Tibial artery (tissue), 4 donors: ENCODE measurements around the gene CFAP74.

Experiments
- DNase-seq, 2 donors: peaks; one replicate each; pipeline ENCODE4 v3.0.0-alpha.2; 2019
- H3K27ac ChIP-seq, 2 donors: fragments of 200-600 bp; sonication (generic) in 1 of 2; 1 replicate in 1 of 2; 2 replicates in 1 of 2; pipeline ENCODE4 v1.5.1; 2018 to 2019; ENCODE audit warnings: mild to moderate bottlenecking in 1 of 2
- H3K27me3 ChIP-seq, 2 donors: fragments of 200-600 bp; sonication (generic) in 1 of 2; one replicate each; pipeline versions ENCODE4 v1.5.1 to v1.6.0; 2016 to 2019
- H3K36me3 ChIP-seq, 3 donors: fragments of 200-600 bp; sonication (generic) in 2 of 3; one replicate each; pipeline ENCODE4 v1.5.1; 2016 to 2019; ENCODE audit warnings: mild to moderate bottlenecking in 2 of 3
- H3K4me1 ChIP-seq, 4 donors: fragments of 200-600 bp; sonication (generic) in 2 of 4; 1 replicate in 3 of 4; 2 replicates in 1 of 4; pipeline ENCODE4 v1.5.1; 2016 to 2019
- H3K4me3 ChIP-seq, 2 donors: fragments of 200-600 bp; sonication (generic) in 1 of 2; 1 replicate in 1 of 2; 2 replicates in 1 of 2; pipeline ENCODE4 v1.5.1; 2018 to 2019; ENCODE audit warnings: mild to moderate bottlenecking in 2 of 2
- H3K9me3 ChIP-seq, 3 donors: fragments of 200-600 bp; sonication (generic) in 1 of 3; one replicate each; pipeline ENCODE4 v1.5.1; 2016 to 2019
- CTCF ChIP-seq, 2 experiments: fragments of 200-600 bp in 1 of 2; fragments of 450-650 bp in 1 of 2; IDR thresholded peaks; one replicate each; pipeline ENCODE4 v1.5.1; 2017 to 2019; ENCODE audit warnings: antibody characterized with exemption in 2 of 2, mild to moderate bottlenecking in 1 of 2, moderate library complexity in 1 of 2
- intact Hi-C: fragments of 100-400 bp; cut with DNase I; formaldehyde crosslinking; loops from one replicate; pipeline ENCODE4 v1.15.0; 2023; ENCODE audit warnings: low total_unique reads

The CFAP74 gene

GRCh38 chr1:1924386-1924785, 79.2 kb downstream of the CFAP74 start:
- TF ChIP-seq CTCF (IDR thresholded peaks at IDR 0.05) = no peak
- H3K4me3 ChIP-seq = no peak overlapping the region
- peaks cover 0 to 5% (median 3%) of the 10 kb centered on the region in 4 donors for H3K4me1 ChIP-seq
- peaks cover 0 to 17% of the 10 kb centered on the region in 2 donors for H3K27me3 ChIP-seq
- DNase-seq = no peak
- H3K36me3 ChIP-seq = no peaks in the 10 kb centered on the region
- H3K27ac ChIP-seq = no peak overlapping the region
- intact Hi-C loops = no loop called here
- H3K9me3 ChIP-seq = no peaks in the 10 kb centered on the region

DNA sequence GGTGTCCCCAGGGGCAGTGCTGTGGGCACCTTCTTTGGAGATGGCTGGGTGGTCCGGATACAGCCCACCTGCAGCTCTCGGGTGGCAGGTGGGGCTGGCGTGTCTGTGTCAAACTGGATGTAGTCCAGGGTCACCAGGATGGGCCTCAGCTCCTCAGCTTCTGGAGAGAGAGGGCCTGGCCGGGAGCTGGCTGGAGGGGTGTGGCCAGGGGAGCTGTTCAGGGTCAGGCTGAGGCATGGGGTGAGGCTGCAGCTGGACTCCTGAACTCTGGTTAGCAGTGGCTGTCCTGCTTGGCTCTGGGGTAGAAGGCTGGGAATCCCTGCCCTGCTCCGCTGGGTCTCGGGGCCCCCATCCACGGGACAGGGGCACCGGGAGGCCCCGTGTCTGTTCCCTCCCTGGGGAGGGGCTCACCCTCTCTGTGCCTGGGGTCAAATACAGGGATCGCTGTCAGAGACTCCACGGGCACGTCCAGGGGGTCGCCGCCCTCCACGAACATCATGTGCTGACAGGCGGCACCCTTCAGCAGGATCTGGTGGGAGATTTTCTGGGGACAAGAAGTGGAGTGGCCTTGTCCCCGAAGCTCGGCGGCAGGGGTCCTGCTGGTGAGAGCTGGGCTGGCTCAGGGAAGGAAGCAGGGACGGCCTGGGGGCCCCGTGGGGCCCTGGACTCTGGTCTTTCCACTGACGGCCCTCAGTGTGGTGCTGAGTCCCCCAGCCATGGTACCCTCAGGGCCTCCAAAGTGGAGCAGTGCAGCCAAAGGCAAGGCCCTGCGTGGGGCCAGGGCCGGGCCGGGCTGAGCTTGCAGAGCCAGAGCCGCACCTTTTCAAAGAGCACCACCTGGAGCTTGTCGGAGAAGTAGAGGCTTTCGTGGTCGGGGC, 80.4 kb downstream of the CFAP74 start:
- H3K4me1 ChIP-seq = peaks cover 0 to 17% (median 14%) of the 10 kb centered on the region in 4 donors
- DNase-seq = no peak
- H3K36me3 ChIP-seq = no peaks in the 10 kb centered on the region
- TF ChIP-seq CTCF (IDR thresholded peaks at IDR 0.05) = no peak
- no peak overlapping the region for H3K27ac ChIP-seq
- H3K27me3 ChIP-seq = peaks cover 0 to 10% of the 10 kb centered on the region in 2 donors
- H3K4me3 ChIP-seq = no peak overlapping the region
- H3K9me3 ChIP-seq = no peaks in the 10 kb centered on the region
- intact Hi-C loops = no loop called here

DNA sequence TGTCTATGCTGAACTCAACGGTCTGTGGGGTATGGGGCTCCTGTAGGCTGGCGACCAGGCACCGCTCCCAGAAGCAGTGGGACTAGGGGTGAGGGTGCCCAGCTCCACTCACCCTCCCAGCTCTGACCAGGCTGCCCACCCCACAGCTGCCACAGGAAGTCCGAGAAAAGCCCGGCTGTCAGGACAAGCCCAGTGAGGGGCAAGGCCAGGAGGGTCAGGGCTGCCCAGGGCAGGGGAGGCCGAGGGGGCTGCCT, 81.0 kb downstream of the CFAP74 start:
- no peak for TF ChIP-seq CTCF (IDR thresholded peaks at IDR 0.05)
- no peak overlapping the region for H3K4me3 ChIP-seq
- no peaks in the 10 kb centered on the region for H3K36me3 ChIP-seq
- intact Hi-C loops = no loop called here
- DNase-seq = no peak
- H3K27me3 ChIP-seq = peaks cover 0 to 10% of the 10 kb centered on the region in 2 donors
- no peak overlapping the region for H3K27ac ChIP-seq
- peaks cover 0 to 20% (median 16%) of the 10 kb centered on the region in 4 donors for H3K4me1 ChIP-seq
- H3K9me3 ChIP-seq = no peaks in the 10 kb centered on the region

- no peak overlapping the region for H3K4me3 ChIP-seq
- no peak for DNase-seq
- peaks cover 0 to 10% of the 10 kb centered on the region in 2 donors for H3K27me3 ChIP-seq
- no peak for TF ChIP-seq CTCF (IDR thresholded peaks at IDR 0.05)
- H3K4me1 ChIP-seq = peaks cover 0 to 20% (median 16%) of the 10 kb centered on the region in 4 donors
- H3K9me3 ChIP-seq = no peaks in the 10 kb centered on the region
- intact Hi-C loops = no loop called here
- H3K27ac ChIP-seq = no peak overlapping the region
- no peaks in the 10 kb centered on the region for H3K36me3 ChIP-seq
Observed at GRCh38 chr1:1921901-1922701, 81.5 kb downstream of the CFAP74 start.

GRCh38 chr1:1921459-1921862, 82.1 kb downstream of the CFAP74 start:
- H3K4me3 ChIP-seq = no peak overlapping the region
- H3K27me3 ChIP-seq = peaks cover 0 to 8% of the 10 kb centered on the region in 2 donors
- TF ChIP-seq CTCF (IDR thresholded peaks at IDR 0.05) = no peak
- intact Hi-C loops = no loop called here
- no peaks in the 10 kb centered on the region for H3K9me3 ChIP-seq
- H3K27ac ChIP-seq = no peak overlapping the region
- peaks cover 0 to 20% (median 16%) of the 10 kb centered on the region in 4 donors for H3K4me1 ChIP-seq
- H3K36me3 ChIP-seq = no peaks in the 10 kb centered on the region
- DNase-seq = no peak
